A549 (cell line): ENCODE results near the gene SORCS2. TPM values are rescaled to one million over a fixed set of nuclear protein-coding genes. Genes with fewer than 3 reads are reported as not detected.

ENCODE experiments used
- ATAC-seq, 2 experiments: fragments of 200-7000 bp in 1 of 2; fragments of >200 bp in 1 of 2; cut with Nextera tagmentation in 1 of 2; cut with Tn5 transposase in 1 of 2; 3 replicates each; pipeline versions ENCODE4 v1.8.0 to v1.9.1; 2018 to 2020; ENCODE audit warnings: mild to moderate bottlenecking in 1 of 2, moderate library complexity in 1 of 2
- CTCF ChIA-PET: fragments of 300-600 bp; sonication (Branson Sonifier 250); formaldehyde crosslinking; extraction: SDS; loops from one replicate; lab custom pipeline; 2021; ENCODE audit warnings: antibody characterized with exemption, inconsistent platforms; lab: Yijun Ruan, JAX
- POLR2A ChIA-PET: fragments of 350-600 bp; formaldehyde crosslinking; extraction: SDS; loops from one replicate; lab custom pipeline; 2021; ENCODE audit warnings: antibody characterized with exemption, inconsistent platforms; lab: Yijun Ruan, JAX
- DNase-seq, 2 experiments: peaks; one replicate each; pipeline versions ENCODE4 v3.0.0 to v3.0.0-alpha.2; 2011 to 2016; ENCODE audit warnings: low read depth in 1 of 2, low spot score in 1 of 2
- FAIRE-seq: peaks from 2 replicates; lab custom pipeline; 2011; peaks lifted over from hg19 to GRCh38; lab: Jason Lieb, UNC
- H3K27ac ChIP-seq, 2 experiments: fragments of >200 bp; sonication (Bioruptor Twin); formaldehyde crosslinking; 3 replicates each; pipeline ENCODE4 v1.5.1; 2016 to 2017
- H3K4me1 ChIP-seq: fragments of >200 bp; sonication (Bioruptor Twin); formaldehyde crosslinking; 3 replicates; pipeline ENCODE4 v1.6.1; 2016
- H3K4me2 ChIP-seq: fragments of >200 bp; sonication (Bioruptor Twin); formaldehyde crosslinking; 3 replicates; pipeline ENCODE4 v1.6.1; 2016
- H3K4me3 ChIP-seq: fragments of >200 bp; sonication (Bioruptor Twin); formaldehyde crosslinking; 3 replicates; pipeline ENCODE4 v1.5.1; 2016
- H3K9me3 ChIP-seq: fragments of >200 bp; sonication (Bioruptor Twin); formaldehyde crosslinking; 3 replicates; pipeline ENCODE4 v1.6.1; 2016
- BHLHE40 ChIP-seq: IDR thresholded peaks from 2 replicates; pipeline ENCODE4 v1.6.1; 2012; ENCODE audit warnings: low read depth, low read length, inconsistent platforms
- CEBPB ChIP-seq, 2 experiments: fragments of >200 bp in 1 of 2; sonication (Bioruptor Twin) in 1 of 2; formaldehyde crosslinking in 1 of 2; IDR thresholded peaks; 2 replicates each; pipeline ENCODE4 v1.6.1; 2012 to 2016
- FOXS1 ChIP-seq: fragments of 250-450 bp; sonication (Bioruptor Pico); IDR thresholded peaks from 2 replicates; pipeline ENCODE4 v1.5.0; 2020; ENCODE audit warnings: mild to moderate bottlenecking, moderate library complexity
- MAZ ChIP-seq: fragments of 150-350 bp; IDR thresholded peaks from 2 replicates; pipeline ENCODE4 v1.6.1; 2014; ENCODE audit warnings: antibody characterized with exemption, low read depth, low read length, borderline replicate concordance
- NPAS2 ChIP-seq: fragments of 250-450 bp; sonication (Bioruptor Pico); IDR thresholded peaks from 2 replicates; pipeline ENCODE4 v1.8.0; 2022; ENCODE audit warnings: mild to moderate bottlenecking, moderate library complexity, borderline replicate concordance
- PHF8 ChIP-seq: fragments of 200-600 bp; sonication (generic); IDR thresholded peaks from 2 replicates; pipeline ENCODE4 v1.6.1; 2016; ENCODE audit warnings: low read depth, mild to moderate bottlenecking, antibody characterized with exemption, moderate library complexity, borderline replicate concordance
- SMC3 ChIP-seq: fragments of >200 bp; sonication (Bioruptor Twin); formaldehyde crosslinking; IDR thresholded peaks from 3 replicates; pipeline ENCODE4 v1.6.1; 2018; ENCODE audit warnings: inconsistent platforms
- ZFP36 ChIP-seq: fragments of 450-650 bp; IDR thresholded peaks from 2 replicates; pipeline ENCODE4 v1.6.1; 2014; ENCODE audit warnings: borderline replicate concordance; ENCODE audit not compliant: partially characterized antibody
- ZNF302 ChIP-seq: fragments of 250-450 bp; sonication (Bioruptor Pico); IDR thresholded peaks from 2 replicates; pipeline ENCODE4 v1.9.0; 2021; ENCODE audit warnings: inconsistent platforms, mild to moderate bottlenecking, moderate library complexity
- ZSCAN20 ChIP-seq: fragments of 250-450 bp; sonication (Bioruptor Pico); IDR thresholded peaks from 2 replicates; pipeline ENCODE4 v1.8.0; 2022; ENCODE audit warnings: mild to moderate bottlenecking, moderate library complexity
- WGBS: methylation state at CpG from one replicate; pipeline ENCODE4 v1.1.6; 2017; ENCODE audit errors: missing lambda C conversion rate; 5-methylcytosine and 5-hydroxymethylcytosine counted together
- polyA plus RNA-seq, 4 experiments: library from polyadenylated mRNA; depleted of rRNA in 3 of 4; stranded (reverse); fragments of >200 nt; fragmentation: RNase III in 1 of 4; extraction: RNeasy Plus Mini Kit Qiagen cat#74134 plus additional on column Dnase treatment in 1 of 4; gene quantifications; 2 replicates in 3 of 4; 3 replicates in 1 of 4; pipeline ENCODE4 v1.2.3, GENCODE V29; 2011 to 2017
- TF ChIP-seq, protein P1 (sequence below): IDR thresholded peaks from 2 replicates; pipeline ENCODE4 v1.6.1; 2012; ENCODE audit warnings: low read depth, borderline replicate concordance
- TF ChIP-seq, protein P2 (sequence below): fragments of >200 bp; sonication (Bioruptor Twin); formaldehyde crosslinking; IDR thresholded peaks from 2 replicates; pipeline ENCODE4 v1.6.1; 2016
- TF ChIP-seq, protein P3 (sequence below): fragments of 200-600 bp; sonication (generic); IDR thresholded peaks from 2 replicates; pipeline ENCODE4 v1.6.1; 2016; ENCODE audit warnings: antibody characterized with exemption, mild to moderate bottlenecking, moderate library complexity
- TF ChIP-seq, protein P4 (sequence below): fragments of 450-650 bp; IDR thresholded peaks from 2 replicates; pipeline ENCODE4 v1.6.1; 2014; ENCODE audit warnings: antibody characterized with exemption
- TF ChIP-seq, protein P5 (sequence below): fragments of 250-450 bp; sonication (Bioruptor Pico); IDR thresholded peaks from 2 replicates; pipeline ENCODE4 v1.5.0; 2021; ENCODE audit warnings: mild to moderate bottlenecking, moderate library complexity, borderline replicate concordance

The SORCS2 gene
- polyA plus RNA-seq, 2 of the 4 experiments (the other 2 are of a cell fraction): 1.4 to 4.6 TPM

DNA sequence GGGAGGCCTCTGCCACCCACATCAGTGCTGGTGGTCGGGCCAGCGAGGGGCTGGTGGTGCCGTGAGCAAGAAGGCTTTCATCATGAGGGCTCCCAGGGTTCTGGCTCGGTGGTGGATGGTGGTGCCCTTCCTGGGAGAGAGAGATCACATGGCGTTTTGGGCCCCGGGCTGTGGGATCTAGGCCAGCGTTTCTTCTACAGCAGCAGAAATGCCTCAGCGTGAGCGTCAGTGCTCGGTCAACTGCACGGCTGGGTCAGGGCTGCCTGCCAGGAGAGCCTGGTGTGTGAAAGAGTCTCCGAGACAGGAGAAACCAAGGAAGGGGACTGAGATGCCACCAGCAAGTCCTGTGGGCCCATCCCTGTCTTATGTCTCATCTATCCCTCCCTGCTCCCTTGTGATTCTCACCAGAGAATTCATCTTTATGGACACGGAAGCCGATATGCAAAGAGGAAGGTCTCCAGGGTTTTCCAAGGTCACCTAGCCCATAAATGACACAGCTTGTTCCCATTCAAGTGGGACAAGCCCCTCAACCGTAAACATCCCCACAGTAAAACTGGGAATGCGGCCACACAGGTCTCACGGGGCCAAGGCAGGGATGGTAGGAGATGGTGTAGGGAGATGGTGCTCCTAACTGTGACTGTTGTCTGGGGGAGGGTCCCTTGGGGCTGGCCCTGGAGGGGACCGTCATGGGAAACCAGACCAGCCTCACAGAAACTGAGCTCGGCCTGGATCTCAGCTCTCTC is 99.2 kb downstream of the SORCS2 start:
- Histone ChIP-seq H3K4me1 (no peaks in the 10 kb centered on the region), H3K9me3 (no peaks in the 10 kb centered on the region), H3K4me2 (no peak overlapping the region), H3K27ac (no peak overlapping the region), H3K4me3 (no peak overlapping the region)
- ChIA-PET CTCF (interaction anchor here (0.6 to 1.8 kb wide), 3 partner anchors 97 to 263 kb away, joined by 3 to 5 read pairs (median 4); partner anchors contain the start of gene SORCS2), POLR2A (no interaction called here)
- ATAC-seq: no peak
- TF ChIP-seq, protein P1, sequence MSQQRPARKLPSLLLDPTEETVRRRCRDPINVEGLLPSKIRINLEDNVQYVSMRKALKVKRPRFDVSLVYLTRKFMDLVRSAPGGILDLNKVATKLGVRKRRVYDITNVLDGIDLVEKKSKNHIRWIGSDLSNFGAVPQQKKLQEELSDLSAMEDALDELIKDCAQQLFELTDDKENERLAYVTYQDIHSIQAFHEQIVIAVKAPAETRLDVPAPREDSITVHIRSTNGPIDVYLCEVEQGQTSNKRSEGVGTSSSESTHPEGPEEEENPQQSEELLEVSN: no peak
- no peak for TF ChIP-seq ZNF302 (CRISPR knock-in tag)
- no peak for TF ChIP-seq MAZ
- no peak for TF ChIP-seq SMC3
- TF ChIP-seq ZSCAN20 (CRISPR knock-in tag): no peak
- WGBS: 73% methylated on average over 15 of the region's 19 CpGs
- DNase-seq: no peak
- FAIRE-seq: no peak

DNA sequence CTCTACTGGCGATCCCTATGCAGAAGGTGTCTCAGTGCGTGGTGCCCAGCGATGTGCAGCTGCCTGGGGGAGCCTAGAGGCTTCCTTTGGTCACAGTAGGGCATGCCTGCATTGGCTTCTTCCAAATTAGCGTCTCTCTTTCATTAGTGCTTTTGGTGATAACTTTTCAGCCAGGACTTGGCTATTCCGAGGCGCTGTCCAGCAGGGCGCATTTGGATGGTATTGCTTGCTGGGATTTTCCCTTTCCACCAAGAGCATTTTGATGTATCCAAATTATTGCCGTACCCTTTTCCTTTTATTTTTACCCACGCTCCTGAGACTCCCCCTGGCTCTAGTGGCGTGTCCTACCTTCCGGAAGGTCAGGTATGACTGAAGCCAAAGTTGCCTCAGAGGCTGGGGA is 101.4 kb downstream of the SORCS2 start:
- 87% methylated on average over 11 of the region's 11 CpGs for WGBS
- ChIA-PET CTCF (interaction anchor here (0.6 to 4.1 kb wide), 3 partner anchors 8 to 104 kb away, joined by 3 to 55 read pairs (median 44); partner anchors contain the start of gene SORCS2), POLR2A (no interaction called here)
- no peaks in the 10 kb centered on the region for H3K9me3 ChIP-seq
- ATAC-seq (no peak), FAIRE-seq (no peak), DNase-seq (no peak)
- TF ChIP-seq, protein P2, sequence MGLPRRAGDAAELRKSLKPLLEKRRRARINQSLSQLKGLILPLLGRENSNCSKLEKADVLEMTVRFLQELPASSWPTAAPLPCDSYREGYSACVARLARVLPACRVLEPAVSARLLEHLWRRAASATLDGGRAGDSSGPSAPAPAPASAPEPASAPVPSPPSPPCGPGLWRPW: no peak
- TF ChIP-seq, protein P3, sequence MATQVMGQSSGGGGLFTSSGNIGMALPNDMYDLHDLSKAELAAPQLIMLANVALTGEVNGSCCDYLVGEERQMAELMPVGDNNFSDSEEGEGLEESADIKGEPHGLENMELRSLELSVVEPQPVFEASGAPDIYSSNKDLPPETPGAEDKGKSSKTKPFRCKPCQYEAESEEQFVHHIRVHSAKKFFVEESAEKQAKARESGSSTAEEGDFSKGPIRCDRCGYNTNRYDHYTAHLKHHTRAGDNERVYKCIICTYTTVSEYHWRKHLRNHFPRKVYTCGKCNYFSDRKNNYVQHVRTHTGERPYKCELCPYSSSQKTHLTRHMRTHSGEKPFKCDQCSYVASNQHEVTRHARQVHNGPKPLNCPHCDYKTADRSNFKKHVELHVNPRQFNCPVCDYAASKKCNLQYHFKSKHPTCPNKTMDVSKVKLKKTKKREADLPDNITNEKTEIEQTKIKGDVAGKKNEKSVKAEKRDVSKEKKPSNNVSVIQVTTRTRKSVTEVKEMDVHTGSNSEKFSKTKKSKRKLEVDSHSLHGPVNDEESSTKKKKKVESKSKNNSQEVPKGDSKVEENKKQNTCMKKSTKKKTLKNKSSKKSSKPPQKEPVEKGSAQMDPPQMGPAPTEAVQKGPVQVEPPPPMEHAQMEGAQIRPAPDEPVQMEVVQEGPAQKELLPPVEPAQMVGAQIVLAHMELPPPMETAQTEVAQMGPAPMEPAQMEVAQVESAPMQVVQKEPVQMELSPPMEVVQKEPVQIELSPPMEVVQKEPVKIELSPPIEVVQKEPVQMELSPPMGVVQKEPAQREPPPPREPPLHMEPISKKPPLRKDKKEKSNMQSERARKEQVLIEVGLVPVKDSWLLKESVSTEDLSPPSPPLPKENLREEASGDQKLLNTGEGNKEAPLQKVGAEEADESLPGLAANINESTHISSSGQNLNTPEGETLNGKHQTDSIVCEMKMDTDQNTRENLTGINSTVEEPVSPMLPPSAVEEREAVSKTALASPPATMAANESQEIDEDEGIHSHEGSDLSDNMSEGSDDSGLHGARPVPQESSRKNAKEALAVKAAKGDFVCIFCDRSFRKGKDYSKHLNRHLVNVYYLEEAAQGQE: no peak
- TF ChIP-seq ZFP36: no peak
- no peak for TF ChIP-seq NPAS2 (CRISPR knock-in tag)
- TF ChIP-seq FOXS1: no peak
- TF ChIP-seq, protein P4, sequence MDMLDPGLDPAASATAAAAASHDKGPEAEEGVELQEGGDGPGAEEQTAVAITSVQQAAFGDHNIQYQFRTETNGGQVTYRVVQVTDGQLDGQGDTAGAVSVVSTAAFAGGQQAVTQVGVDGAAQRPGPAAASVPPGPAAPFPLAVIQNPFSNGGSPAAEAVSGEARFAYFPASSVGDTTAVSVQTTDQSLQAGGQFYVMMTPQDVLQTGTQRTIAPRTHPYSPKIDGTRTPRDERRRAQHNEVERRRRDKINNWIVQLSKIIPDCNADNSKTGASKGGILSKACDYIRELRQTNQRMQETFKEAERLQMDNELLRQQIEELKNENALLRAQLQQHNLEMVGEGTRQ: no peak
- TF ChIP-seq CEBPB (IDR thresholded peaks at IDR 0.05): no peak
- TF ChIP-seq BHLHE40: no peak
- TF ChIP-seq, protein P5, sequence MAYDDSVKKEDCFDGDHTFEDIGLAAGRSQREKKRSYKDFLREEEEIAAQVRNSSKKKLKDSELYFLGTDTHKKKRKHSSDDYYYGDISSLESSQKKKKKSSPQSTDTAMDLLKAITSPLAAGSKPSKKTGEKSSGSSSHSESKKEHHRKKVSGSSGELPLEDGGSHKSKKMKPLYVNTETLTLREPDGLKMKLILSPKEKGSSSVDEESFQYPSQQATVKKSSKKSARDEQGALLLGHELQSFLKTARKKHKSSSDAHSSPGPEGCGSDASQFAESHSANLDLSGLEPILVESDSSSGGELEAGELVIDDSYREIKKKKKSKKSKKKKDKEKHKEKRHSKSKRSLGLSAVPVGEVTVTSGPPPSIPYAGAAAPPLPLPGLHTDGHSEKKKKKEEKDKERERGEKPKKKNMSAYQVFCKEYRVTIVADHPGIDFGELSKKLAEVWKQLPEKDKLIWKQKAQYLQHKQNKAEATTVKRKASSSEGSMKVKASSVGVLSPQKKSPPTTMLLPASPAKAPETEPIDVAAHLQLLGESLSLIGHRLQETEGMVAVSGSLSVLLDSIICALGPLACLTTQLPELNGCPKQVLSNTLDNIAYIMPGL: no peak
- no peak for TF ChIP-seq PHF8
- TF ChIP-seq MAZ: no peak
- no peak for TF ChIP-seq SMC3
- no peak overlapping the region for H3K27ac ChIP-seq
- no peaks in the 10 kb centered on the region for H3K4me1 ChIP-seq
- no peak overlapping the region for H3K4me3 ChIP-seq
- H3K4me2 ChIP-seq: no peak overlapping the region
